Stimulated activated CD8-positive, alpha-beta memory T cell treated with anti-CD3 and anti-CD28 coated beads, Interleukin-12 subunit alpha, Interleukin-12 subunit beta, amount 100 ng/mL, for 4 hours (primary cell): ENCODE results near the gene TOP2A.
"Not testable (repeated sequence)": the region's sequence is repeated elsewhere in the genome, so short reads cannot be mapped to it uniquely, and the experiment has no call there.

ENCODE experiments used
- DNase-seq: peaks from one replicate; pipeline ENCODE4 v3.0.0-alpha.2; 2020; ENCODE audit warnings: low read depth

The TOP2A gene

GRCh38 chr17:40375786-40376185, 41.9 kb downstream of the TOP2A start:
- DNase-seq = not testable (repeated sequence)

GRCh38 chr17:40374821-40375498, 42.7 kb downstream of the TOP2A start:
- DNase-seq = no peak

DNA sequence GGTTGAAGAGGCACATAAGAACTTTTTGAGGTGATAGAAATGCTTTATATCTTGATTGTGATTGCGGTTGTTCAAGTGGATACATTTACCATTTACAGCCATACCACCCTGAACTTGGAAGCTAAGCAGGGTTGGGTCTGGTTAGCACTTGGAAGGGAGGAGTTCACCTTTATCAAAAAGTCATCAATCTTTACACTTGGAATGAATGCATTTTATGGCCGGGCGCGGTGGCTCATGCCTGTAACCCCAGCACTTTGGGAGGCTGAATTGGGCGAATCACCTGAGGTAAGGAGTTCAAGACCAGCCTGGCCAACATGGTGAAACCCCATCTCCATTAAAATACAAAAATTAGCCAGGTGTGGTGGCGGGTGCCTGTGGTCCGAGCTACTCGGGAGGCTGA, 43.7 kb downstream of the TOP2A start:
- no peak for DNase-seq

- no peak for DNase-seq
Measured at GRCh38 chr17:40373324-40373723, 44.4 kb downstream of the TOP2A start.

DNA sequence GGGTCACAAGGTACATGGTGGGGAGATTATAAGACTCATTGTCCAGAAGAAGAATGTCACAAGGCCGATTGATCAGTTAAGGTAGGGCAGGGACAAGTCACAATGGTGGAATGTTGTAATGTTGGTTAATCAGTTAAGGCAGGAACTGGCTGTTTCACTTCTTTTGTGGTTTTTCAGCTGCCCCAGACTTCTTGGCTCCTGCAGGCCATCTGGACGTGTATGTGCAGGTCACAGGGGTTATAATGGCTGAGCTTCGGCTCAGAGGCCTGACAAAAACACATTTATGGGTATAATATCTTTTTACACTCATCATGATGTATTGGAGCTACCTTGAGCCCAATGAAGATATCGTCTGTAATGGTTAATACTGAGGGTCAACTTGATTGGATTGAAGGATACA, 45.1 kb downstream of the TOP2A start:
- DNase-seq = not testable (repeated sequence)

DNA sequence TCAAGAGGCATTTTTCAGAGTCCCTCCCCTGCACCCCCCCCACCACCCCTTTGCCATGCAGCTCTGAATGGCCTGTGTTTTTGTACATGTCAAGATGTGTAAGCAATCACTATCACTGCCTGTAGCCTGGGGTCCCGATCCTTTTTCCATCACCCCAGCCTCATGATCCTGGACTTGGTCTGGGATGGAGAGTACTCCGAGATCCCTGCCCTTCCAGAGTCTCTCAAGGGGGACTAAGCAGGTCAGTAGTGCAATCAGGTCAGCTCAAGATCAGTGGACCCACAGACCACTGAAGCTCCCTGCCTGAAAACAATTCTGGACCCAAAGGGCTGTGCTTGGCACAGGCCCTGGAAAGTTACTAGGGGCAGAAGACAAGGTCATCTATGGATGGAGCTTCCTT, 45.7 kb downstream of the TOP2A start:
- DNase-seq = no peak

DNA sequence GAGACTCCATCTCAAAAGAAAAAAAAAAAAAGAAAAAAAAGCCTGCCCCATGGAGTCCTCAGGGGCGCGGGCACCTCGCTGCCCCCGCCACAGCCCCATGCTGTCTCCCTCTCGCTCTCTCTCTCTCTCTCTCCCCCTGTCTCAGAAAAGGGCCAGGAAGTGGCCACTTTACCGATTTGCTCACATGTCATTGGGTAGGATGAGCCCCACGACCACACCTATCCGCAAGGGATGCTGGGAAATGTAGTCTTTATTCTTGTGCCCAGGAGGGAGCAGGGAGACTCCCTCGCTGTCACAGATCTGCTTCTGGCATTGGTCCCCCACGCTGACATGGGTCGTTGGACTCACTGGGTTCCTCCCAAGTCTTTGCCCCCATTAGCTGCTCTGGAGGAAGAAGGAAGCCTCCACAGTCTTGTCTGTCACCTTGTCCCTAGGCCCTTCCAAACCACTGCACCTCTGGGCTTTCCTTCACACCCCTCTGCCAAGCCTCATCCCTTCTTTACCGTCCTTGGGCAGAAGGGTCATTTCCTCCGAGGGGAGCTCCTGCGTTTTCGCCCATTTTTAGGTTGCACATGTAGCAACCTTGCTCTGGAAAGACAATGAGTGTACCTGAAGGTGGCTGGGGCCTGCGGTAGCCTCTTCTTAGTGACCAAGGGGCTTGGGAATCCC, 46.3 kb downstream of the TOP2A start:
- no peak for DNase-seq

DNA sequence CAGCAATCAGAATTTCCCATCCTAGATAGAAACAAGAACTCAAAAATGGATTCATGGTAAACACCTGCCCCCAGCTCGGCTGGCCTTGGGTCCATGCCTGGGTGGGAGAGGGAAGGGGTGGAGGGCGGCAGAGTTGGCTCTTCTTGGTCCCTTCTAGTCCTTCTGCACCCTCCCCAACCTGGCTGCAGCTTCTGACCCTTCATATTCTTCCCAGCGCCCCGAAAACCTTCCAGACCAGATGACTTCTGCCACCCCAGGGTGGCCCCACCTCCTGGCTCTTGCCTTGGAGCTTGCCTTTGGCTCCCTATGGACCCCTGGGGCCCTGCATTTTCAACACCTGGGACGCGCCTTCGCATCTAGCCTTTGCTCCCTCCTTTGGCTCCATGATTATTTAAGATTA, 47.8 kb downstream of the TOP2A start:
- DNase-seq = no peak

DNA sequence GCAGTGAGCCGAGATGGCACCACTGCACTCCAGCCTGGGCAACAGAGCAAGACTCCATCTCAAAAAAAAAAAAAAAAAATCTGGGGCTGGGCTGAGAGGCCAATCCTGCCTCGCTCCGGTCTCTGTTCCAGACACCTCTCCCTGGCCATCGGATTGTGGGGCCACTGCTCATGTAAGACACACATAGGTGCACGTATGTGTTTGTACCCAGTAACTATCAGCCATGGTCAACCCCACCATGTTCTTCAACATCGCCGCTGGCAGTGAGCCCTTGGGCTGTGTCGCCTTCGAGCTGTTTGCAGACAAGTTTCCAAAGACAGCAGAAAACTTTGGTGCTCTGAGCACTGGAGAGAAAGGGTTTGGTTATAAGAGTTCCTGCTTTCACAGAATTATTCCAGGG, 50.0 kb downstream of the TOP2A start:
- DNase-seq = not testable (repeated sequence)

DNA sequence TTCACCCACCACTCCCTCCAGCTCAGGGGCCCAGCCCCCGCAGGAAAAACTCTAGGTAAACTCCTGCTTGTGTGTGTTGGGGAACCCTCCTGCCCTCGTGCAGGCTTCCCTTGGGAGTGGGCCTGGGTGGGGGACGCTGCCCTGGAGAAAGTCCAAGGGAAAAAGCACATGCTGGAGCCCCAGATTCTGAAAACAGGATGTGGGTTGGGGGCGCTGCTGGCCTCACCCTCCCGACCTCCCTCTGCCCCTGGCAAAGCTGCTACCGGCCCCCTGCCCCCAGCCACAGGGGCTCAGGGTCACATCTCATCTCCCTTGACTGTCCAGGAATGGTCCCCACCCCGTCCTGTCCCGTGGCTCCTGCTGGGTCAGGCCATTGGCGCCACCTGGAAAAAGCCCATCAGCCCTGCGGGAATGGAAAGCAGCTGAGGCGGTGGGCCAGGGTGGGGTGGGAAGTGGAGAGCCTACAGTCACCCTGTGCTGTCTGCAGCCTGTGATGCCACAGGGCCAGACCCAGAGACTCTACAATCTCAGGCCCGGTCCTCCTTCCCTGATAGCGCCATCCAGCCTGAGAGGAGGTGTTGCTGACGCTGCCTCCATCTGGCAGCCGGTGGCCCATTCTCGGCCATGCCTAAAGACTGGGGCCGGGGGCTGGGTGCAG, 50.7 kb downstream of the TOP2A start:
- DNase-seq = no peak

DNA sequence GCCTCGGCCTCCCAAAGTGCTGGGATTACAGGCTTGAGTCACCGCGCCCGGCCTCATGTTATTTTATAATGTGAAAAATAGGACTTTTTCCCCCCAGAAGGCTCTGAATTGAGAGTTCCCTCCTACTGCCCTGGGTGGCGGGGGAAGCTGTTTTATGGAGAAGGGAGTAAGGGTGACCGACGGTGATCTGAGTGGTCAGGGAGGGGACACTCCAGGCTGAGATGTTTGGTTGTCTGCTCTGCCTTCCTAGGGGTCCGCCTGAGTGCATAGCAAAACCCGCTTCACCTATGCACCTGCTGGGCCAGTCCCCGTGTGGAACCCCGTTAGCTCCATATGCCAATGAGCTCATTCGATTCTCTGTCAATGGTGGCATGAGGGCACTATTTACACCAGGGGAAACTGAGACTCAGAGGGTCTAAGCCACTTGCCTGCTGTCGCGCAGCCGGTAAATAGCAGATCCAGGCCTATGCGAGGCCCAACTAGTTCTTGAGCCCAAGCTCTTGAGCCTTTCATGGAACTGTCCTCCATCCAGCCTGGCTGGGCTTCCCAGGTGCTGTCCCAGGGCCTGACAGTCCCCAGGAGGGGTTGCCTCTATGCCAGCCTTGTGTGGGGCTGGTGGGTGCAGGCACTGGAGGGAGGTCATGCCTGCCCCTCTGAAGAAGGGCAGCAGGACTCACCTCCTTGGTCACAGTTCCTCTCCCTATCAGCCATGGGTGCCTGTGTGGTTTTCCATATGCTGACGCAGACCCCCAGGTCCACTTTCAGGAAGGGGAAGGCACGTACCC, 51.4 kb downstream of the TOP2A start:
- no peak for DNase-seq

DNA sequence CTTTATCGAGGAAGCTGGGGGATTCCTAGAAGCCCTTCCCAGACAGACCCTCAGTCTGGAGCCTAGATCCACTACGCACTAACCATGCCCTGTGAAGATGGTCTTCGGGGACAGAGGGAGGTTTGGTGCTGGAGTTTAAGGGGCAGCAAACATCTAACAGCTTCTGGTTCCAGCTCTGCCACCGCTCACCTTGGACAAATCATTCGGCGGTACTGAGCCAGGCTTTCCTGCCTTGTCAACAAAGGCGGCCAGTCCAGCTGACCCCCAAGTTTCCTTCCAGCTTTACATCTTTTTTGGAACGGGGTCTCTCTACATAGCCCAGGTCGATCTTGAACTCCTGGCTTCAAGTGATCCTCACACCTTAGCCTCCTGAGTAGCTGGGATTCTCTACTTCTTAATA, 52.8 kb downstream of the TOP2A start:
- DNase-seq = no peak

- DNase-seq = no peak
Measured at GRCh38 chr17:40364121-40364861, 53.4 kb downstream of the TOP2A start, which contains the start of gene GJD3. Gene GJD3 (minus strand): TSS chr17:40364737. CDS start chr17:40363815, 922 bp downstream.

DNA sequence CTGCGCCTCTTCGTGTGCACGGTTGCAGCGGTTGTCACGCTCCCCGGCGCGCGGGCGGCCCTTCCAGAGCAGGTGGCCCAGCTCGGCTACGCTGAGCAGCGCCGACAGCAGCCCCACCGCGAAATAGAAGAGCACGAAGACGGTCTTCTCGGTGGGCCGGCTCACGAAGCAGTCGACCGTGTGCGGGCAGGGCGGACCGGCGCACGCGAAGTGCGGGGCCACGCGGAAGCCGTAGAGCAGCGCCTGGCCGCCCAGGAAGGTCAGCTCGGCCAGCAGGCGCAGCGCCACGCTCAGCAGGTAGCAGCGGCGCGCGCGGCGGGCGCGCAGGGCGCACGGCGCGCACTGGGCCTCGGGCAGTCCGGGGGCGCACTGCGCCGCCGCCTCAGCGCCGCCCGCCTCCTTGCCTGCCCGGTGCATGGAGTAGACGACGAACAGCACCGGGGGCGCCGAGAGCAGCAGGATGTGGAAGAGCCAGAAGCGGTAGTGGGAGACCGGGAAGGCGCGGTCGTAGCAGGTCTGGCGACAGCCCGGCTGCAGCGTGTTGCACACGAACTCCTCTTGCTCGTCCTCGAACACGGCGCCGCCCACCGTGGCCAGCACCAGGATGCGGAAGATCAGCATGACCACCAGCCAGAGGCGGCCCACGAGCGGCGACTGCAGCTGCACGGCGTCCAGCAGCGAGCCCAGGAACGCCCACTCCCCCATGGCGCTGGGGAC, 54.4 kb downstream of the TOP2A start:
- no peak for DNase-seq

DNA sequence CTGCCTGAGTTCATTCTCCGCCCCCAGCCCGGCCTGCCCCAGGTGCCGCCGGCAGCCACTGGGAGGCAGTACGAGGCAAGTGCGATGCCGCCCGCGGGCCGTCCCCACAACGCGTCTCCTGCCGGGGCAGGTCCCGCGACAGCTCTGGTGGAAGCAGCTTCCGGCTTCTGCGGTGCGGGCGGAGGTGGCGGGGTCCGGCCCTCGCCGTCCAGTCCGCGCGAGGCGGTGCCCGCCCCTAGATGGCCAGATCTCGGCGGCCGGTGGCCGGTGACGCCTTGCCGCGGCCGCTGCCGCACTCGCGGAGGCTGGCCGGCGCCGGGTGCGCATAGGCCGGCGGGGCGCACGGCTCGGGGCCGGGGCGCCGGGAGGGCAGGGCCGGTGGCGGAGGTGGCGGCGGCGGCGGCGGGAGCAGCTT, 55.0 kb downstream of the TOP2A start:
- DNase-seq = peak; percentile 58

- DNase-seq = no peak
Measured at GRCh38 chr17:40361925-40362695, 55.6 kb downstream of the TOP2A start.

GRCh38 chr17:40361063-40361924, 56.4 kb downstream of the TOP2A start:
- no peak for DNase-seq

- no peak for DNase-seq
Measured at GRCh38 chr17:40360091-40360490, 57.6 kb downstream of the TOP2A start.

- peak; percentile 78 for DNase-seq
Measured at GRCh38 chr17:40358323-40359038, 59.2 kb downstream of the TOP2A start.
